A673 (cell line): Measurements from ENCODE around the gene LACTBL1. TPM values are rescaled to one million over a fixed set of nuclear protein-coding genes. Genes with fewer than 3 reads are reported as not detected.
A peak's percentile ranks its signal among the peaks of the same experiment; 100 is the strongest.

Experiments
- BruUV-seq: library from RNA; stranded (reverse); fragments of 400-500 nt; replicated peaks from 2 replicates; lab custom pipeline; 2021; lab: Mats Ljungman, UMichigan
- CTCF ChIA-PET: fragments of 300-600 bp; sonication (Branson Sonifier 250); formaldehyde crosslinking; loops from one replicate; lab custom pipeline; 2022; ENCODE audit warnings: antibody characterized with exemption; lab: Charles Lee
- POLR2A ChIA-PET: fragments of 300-600 bp; sonication (Branson Sonifier 250); formaldehyde crosslinking; loops from one replicate; lab custom pipeline; 2022; ENCODE audit warnings: antibody characterized with exemption; ENCODE audit not compliant: low non-redundant PET; lab: Charles Lee
- DNase-seq: peaks from one replicate; pipeline ENCODE4 v3.0.0-alpha.2; 2015; ENCODE audit warnings: low spot score
- H3K27ac ChIP-seq: fragments of 200-600 bp; sonication (generic); 2 replicates; pipeline ENCODE4 v1.5.1; 2016; ENCODE audit warnings: mixed run types, low read depth, mild to moderate bottlenecking, mixed read lengths, antibody characterized with exemption, low read length; ENCODE audit not compliant: poor library complexity, severe bottlenecking
- H3K27me3 ChIP-seq: fragments of 200-600 bp; sonication (generic); replicated peaks from 2 replicates; pipeline ENCODE4 v1.6.1; 2017; ENCODE audit warnings: mixed run types, low read depth, mild to moderate bottlenecking, mixed read lengths, antibody characterized with exemption, low read length; ENCODE audit not compliant: insufficient read depth, poor library complexity
- H3K36me3 ChIP-seq: fragments of 200-600 bp; sonication (generic); 2 replicates; pipeline ENCODE4 v1.6.1; 2016; ENCODE audit warnings: mixed run types, mild to moderate bottlenecking, mixed read lengths, antibody characterized with exemption, low read length; ENCODE audit not compliant: insufficient read depth, poor library complexity, severe bottlenecking
- H3K4me1 ChIP-seq: fragments of 200-600 bp; sonication (generic); 2 replicates; pipeline ENCODE4 v1.6.1; 2017; ENCODE audit warnings: mixed run types, mild to moderate bottlenecking, mixed read lengths, antibody characterized with exemption, low read length; ENCODE audit not compliant: insufficient read depth, poor library complexity, severe bottlenecking
- H3K4me3 ChIP-seq: fragments of 200-600 bp; sonication (generic); 2 replicates; pipeline ENCODE4 v1.5.1; 2016; ENCODE audit warnings: low read depth, mixed run types, mild to moderate bottlenecking, mixed read lengths, low read length; ENCODE audit not compliant: poor library complexity, severe bottlenecking
- H3K9me3 ChIP-seq: fragments of 200-600 bp; sonication (generic); 2 replicates; pipeline ENCODE4 v1.6.1; 2016; ENCODE audit warnings: mixed run types, low read depth, mild to moderate bottlenecking, mixed read lengths, antibody characterized with exemption, low read length; ENCODE audit not compliant: poor library complexity, severe bottlenecking
- EZH2 ChIP-seq: fragments of 200-600 bp; sonication (generic); IDR thresholded peaks from 2 replicates; pipeline ENCODE4 v1.6.1; 2017; ENCODE audit warnings: borderline replicate concordance, low read depth, mild to moderate bottlenecking, mixed read lengths, antibody characterized with exemption, low read length; ENCODE audit not compliant: poor library complexity, severe bottlenecking
- intact Hi-C: fragments of 100-400 bp; cut with micrococcal nuclease; formaldehyde crosslinking; loops from one replicate; pipeline ENCODE4 v1.10.0; 2022; ENCODE audit not compliant: unreplicated experiment
- total RNA-seq: library from RNA; stranded (reverse); gene quantifications from 2 replicates; pipeline ENCODE4 v1.2.3, GENCODE V29; 2021
- TF ChIP-seq, protein P1 (sequence below): fragments of 300-800, 200-600 bp; sonication (generic); conservative IDR thresholded peaks from 2 replicates; pipeline ENCODE4 v1.5.1; 2017; ENCODE audit warnings: low read depth, mild to moderate bottlenecking, antibody characterized with exemption, low read length, moderate library complexity, mixed read lengths

Gene LACTBL1
- total RNA-seq, 1 experiment from 2014 or later = 0.24 TPM

DNA sequence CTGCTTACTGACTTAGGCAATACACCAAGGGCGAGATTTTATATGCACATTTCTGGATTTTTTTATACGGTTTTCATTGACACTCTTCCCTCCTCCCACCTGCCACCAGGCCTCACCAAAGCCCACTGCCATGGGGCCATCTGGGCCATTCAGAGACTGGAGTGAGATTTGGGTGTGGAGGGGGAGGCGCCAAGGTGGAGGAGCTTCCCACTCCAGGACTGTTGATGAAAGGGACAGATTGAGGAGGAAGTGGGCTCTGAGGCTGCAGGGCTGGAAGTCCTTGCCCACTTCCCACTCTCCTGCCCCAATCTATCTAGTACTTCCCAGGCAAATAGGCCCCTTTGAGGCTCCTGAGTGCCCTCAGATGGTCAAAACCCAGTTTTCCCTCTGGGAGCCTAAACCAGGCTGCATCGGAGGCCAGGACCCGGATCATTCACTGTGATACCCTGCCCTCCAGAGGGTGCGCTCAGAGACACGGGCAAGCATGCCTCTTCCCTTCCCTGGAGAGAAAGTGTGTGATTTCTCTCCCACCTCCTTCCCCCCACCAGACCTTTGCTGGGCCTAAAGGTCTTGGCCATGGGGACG, 57.9 kb downstream of the LACTBL1 start:
- no peak for TF ChIP-seq EZH2
- TF ChIP-seq, protein P1, sequence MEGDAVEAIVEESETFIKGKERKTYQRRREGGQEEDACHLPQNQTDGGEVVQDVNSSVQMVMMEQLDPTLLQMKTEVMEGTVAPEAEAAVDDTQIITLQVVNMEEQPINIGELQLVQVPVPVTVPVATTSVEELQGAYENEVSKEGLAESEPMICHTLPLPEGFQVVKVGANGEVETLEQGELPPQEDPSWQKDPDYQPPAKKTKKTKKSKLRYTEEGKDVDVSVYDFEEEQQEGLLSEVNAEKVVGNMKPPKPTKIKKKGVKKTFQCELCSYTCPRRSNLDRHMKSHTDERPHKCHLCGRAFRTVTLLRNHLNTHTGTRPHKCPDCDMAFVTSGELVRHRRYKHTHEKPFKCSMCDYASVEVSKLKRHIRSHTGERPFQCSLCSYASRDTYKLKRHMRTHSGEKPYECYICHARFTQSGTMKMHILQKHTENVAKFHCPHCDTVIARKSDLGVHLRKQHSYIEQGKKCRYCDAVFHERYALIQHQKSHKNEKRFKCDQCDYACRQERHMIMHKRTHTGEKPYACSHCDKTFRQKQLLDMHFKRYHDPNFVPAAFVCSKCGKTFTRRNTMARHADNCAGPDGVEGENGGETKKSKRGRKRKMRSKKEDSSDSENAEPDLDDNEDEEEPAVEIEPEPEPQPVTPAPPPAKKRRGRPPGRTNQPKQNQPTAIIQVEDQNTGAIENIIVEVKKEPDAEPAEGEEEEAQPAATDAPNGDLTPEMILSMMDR = no peak
- H3K4me3 ChIP-seq = no peak overlapping the region
- H3K9me3 ChIP-seq = no peaks in the 10 kb centered on the region
- ChIA-PET POLR2A (no interaction called here), CTCF (no interaction called here)
- BruUV-seq = no TSS peak
- H3K36me3 ChIP-seq = no peaks in the 10 kb centered on the region
- intact Hi-C loops = no loop called here
- no peak for DNase-seq
- H3K27me3 ChIP-seq = no peaks in the 10 kb centered on the region
- H3K4me1 ChIP-seq = peaks cover 28% of the 10 kb centered on the region
- H3K27ac ChIP-seq = no peak overlapping the region

GRCh38 chr1:22914156-22914555, 58.5 kb downstream of the LACTBL1 start:
- intact Hi-C loops = no loop called here
- H3K4me1 ChIP-seq = peaks cover 28% of the 10 kb centered on the region
- H3K36me3 ChIP-seq = no peaks in the 10 kb centered on the region
- no peak overlapping the region for H3K27ac ChIP-seq
- TF ChIP-seq EZH2 = no peak
- TF ChIP-seq, protein P1 = no peak
- no peak for DNase-seq
- no peak overlapping the region for H3K4me3 ChIP-seq
- no peaks in the 10 kb centered on the region for H3K9me3 ChIP-seq
- CTCF ChIA-PET = no interaction called here
- BruUV-seq = no TSS peak
- POLR2A ChIA-PET = no interaction called here
- H3K27me3 ChIP-seq = no peaks in the 10 kb centered on the region

DNA sequence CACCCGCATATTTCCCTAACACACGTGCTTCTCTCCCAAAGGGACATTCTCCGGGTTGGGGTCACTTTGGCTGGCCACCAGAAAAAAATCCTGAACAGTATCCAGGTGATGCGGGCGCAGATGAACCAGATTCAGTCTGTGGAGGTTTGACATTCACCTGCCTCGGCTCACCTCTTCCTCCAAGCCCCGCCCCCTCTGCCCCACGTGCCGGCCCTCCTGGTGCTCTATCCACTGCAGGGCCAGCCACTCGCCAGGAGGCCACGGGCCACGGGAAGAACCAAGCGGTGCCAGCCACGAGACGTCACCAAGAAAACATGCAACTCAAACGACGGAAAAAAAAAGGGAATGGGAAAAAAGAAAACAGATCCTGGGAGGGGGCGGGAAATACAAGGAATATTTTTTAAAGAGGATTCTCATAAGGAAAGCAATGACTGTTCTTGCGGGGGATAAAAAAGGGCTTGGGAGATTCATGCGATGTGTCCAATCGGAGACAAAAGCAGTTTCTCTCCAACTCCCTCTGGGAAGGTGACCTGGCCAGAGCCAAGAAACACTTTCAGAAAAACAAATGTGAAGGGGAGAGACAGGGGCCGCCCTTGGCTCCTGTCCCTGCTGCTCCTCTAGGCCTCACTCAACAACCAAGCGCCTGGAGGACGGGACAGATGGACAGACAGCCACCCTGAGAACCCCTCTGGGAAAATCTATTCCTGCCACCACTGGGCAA, 59.1 kb downstream of the LACTBL1 start:
- BruUV-seq = TSS peak; percentile 64
- ChIA-PET POLR2A (no interaction called here), CTCF (no interaction called here)
- no peak for TF ChIP-seq EZH2
- H3K27ac ChIP-seq = no peak overlapping the region
- DNase-seq = no peak
- intact Hi-C loops = no loop called here
- H3K27me3 ChIP-seq = no peaks in the 10 kb centered on the region
- H3K36me3 ChIP-seq = no peaks in the 10 kb centered on the region
- H3K9me3 ChIP-seq = no peaks in the 10 kb centered on the region
- H3K4me3 ChIP-seq = no peak overlapping the region
- H3K4me1 ChIP-seq = peaks cover 28% of the 10 kb centered on the region
